Testis (tissue), 3 donors: ENCODE measurements around the gene SEPTIN2. TPM values are rescaled to one million over a fixed set of nuclear protein-coding genes. Genes with fewer than 3 reads are reported as not detected.
A peak's percentile ranks its signal among the peaks of the same experiment; 100 is the strongest.

Experiments
- DNase-seq: peaks from one replicate; pipeline ENCODE4 v3.0.0-alpha.2; 2019
- H3K27ac ChIP-seq, 2 donors: fragments of 200-600 bp; sonication (generic); one replicate each; pipeline ENCODE4 v1.5.1; 2019
- H3K27me3 ChIP-seq: fragments of 200-600 bp; sonication (generic); one replicate; pipeline ENCODE4 v1.5.1; 2019
- H3K36me3 ChIP-seq: fragments of 200-600 bp; sonication (generic); one replicate; pipeline ENCODE4 v1.5.1; 2017; ENCODE audit warnings: low read depth; ENCODE audit errors: missing control alignments
- H3K4me1 ChIP-seq: fragments of 200-600 bp; sonication (generic); one replicate; pipeline ENCODE4 v1.5.1; 2019
- H3K4me3 ChIP-seq, 2 donors: fragments of 200-600 bp; sonication (generic); one replicate each; pipeline ENCODE4 v1.5.1; 2017 to 2019
- H3K9me3 ChIP-seq: fragments of 200-600 bp; sonication (generic); one replicate; pipeline ENCODE4 v1.5.1; 2017
- POLR2A ChIP-seq: fragments of 450-650 bp; IDR thresholded peaks from one replicate; pipeline ENCODE4 v1.6.1; 2017; ENCODE audit warnings: antibody characterized with exemption, mild to moderate bottlenecking, moderate library complexity
- WGBS, 2 donors: methylation state at CpG; one replicate each; pipeline ENCODE4 v1.1.5; 2018; 5-methylcytosine and 5-hydroxymethylcytosine counted together
- intact Hi-C: fragments of 100-400 bp; cut with DNase I; formaldehyde crosslinking; loops from one replicate; pipeline ENCODE4 v1.15.1; 2023; ENCODE audit warnings: low total_unique reads
- polyA plus RNA-seq: library from polyadenylated mRNA; stranded (reverse); fragments of 350-450 nt; fragmentation: Illumina TruSeq; extraction: RNeasy Lipid Tissue Mini Kit (QIAGEN cat#74804); gene quantifications from one replicate; pipeline ENCODE4 v1.2.3, GENCODE V29; 2014; ENCODE audit warnings: low read depth, low replicate concordance; ENCODE audit not compliant: insufficient read depth
- total RNA-seq, 2 donors: library from RNA; depleted of rRNA; stranded (reverse); fragments of >200 nt; gene quantifications; one replicate each; pipeline ENCODE4 v1.2.3, GENCODE V29; 2016
- TF ChIP-seq, protein P1 (sequence below), 3 experiments: fragments of 450-650 bp in 2 of 3; fragments of 200-600 bp in 1 of 3; sonication (generic) in 1 of 3; IDR thresholded peaks; one replicate each; pipeline ENCODE4 v1.5.1; 2016 to 2019; ENCODE audit warnings: antibody characterized with exemption in 3 of 3, mild to moderate bottlenecking in 2 of 3, moderate library complexity in 1 of 3

Gene SEPTIN2
- total and polyA plus RNA-seq, 3 donors from 2014 or later = 310 to 365 (median 334) TPM

DNA sequence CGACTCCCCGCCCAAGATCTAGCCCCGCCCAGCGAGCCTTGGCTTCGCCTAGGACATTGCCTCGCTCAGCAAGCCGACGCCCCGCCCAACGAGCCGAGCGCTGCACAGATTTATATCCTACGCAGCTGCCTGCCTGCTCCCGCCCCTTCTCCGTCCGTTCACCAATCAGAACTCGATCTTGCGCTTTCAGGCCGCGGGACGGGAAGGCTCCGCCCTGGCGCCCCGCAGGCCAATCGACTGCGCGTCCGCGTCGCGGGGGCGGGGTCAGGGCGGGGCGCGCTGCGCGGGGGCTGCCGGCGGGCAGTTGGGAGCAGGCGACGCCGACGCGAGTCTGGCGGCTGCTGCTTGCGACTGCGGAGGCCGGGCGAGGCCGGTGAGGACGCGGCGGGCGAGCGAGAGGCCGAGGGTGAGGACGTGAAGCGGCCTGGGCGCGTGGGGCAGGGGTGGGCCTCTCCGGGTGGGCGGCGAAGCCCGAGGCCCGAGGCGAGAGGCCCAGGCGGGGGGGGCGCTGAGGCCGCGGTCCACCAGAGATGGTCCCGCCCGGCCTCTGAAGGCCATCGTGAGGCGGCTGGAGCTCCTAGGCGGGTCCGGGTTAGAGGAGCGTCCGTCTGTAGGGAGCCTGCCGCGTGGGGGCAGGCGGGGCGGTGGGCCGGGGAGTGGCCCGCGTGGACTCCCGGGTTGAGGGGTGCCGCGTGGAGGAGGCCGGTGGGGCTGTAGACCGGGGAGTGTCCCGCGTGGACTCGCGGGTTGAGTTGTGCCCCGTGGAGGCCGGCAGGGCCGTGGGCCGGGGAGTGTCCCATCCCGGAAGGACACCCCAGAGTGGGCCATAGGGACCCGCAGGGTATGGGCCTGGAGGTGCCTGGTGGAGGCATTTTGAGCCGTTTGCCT is 40.5 kb downstream of the SEPTIN2 start, which contains the start of gene FARP2:
FARP2 (plus strand) TSS at position 303 of the 888 bp plus-strand sequence. CDS start 16,823 bp downstream, outside the sequence.
- DNase-seq = peak; percentile 100
- peak within 1 kb of the TSS; percentile 88 to 91 for H3K4me3 ChIP-seq
- H3K27me3 ChIP-seq = no peaks in the 10 kb centered on the region
- 1% methylated on average over 15 to 87 of the region's 101 CpGs for WGBS, 2 donors
- H3K9me3 ChIP-seq = no peaks in the 10 kb centered on the region
- H3K36me3 ChIP-seq = no peaks in the 10 kb centered on the region
- peak within 1 kb of the TSS; percentile 78 to 93 for H3K27ac ChIP-seq
- H3K4me1 ChIP-seq = peaks cover 16% of the 10 kb centered on the region
- intact Hi-C loops = no loop called here
- TF ChIP-seq, protein P1, sequence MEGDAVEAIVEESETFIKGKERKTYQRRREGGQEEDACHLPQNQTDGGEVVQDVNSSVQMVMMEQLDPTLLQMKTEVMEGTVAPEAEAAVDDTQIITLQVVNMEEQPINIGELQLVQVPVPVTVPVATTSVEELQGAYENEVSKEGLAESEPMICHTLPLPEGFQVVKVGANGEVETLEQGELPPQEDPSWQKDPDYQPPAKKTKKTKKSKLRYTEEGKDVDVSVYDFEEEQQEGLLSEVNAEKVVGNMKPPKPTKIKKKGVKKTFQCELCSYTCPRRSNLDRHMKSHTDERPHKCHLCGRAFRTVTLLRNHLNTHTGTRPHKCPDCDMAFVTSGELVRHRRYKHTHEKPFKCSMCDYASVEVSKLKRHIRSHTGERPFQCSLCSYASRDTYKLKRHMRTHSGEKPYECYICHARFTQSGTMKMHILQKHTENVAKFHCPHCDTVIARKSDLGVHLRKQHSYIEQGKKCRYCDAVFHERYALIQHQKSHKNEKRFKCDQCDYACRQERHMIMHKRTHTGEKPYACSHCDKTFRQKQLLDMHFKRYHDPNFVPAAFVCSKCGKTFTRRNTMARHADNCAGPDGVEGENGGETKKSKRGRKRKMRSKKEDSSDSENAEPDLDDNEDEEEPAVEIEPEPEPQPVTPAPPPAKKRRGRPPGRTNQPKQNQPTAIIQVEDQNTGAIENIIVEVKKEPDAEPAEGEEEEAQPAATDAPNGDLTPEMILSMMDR (IDR thresholded peaks at IDR 0.05) = no peak
- TF ChIP-seq POLR2A = peak; percentile 20

DNA sequence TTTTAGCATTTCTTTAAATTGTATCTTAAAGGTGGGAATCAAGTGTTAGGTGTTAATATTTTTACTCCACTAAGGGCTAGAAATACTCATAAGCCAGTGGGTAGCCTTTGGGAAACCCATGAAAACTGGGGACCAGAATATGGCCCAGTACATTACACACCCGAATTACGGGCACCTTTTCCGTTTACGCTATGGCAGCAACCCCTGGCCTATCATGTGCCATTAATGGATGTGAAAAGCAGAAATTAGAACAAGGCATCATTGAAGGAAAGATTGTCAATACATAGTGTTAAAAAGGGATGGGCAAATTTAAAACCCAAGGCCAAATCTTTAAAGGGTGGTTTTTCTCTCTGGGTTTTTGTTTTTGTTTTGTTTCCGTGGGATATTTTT is 41.1 kb downstream of the SEPTIN2 start:
- intact Hi-C loops = no loop called here
- H3K9me3 ChIP-seq = no peaks in the 10 kb centered on the region
- H3K36me3 ChIP-seq = no peaks in the 10 kb centered on the region
- H3K27me3 ChIP-seq = no peaks in the 10 kb centered on the region
- H3K4me1 ChIP-seq = peaks cover 16% of the 10 kb centered on the region
- H3K4me3 ChIP-seq = peak overlapping the region; percentile 88 to 91
- no peak for TF ChIP-seq POLR2A
- TF ChIP-seq, protein P1 (IDR thresholded peaks at IDR 0.05) = no peak
- no peak for DNase-seq
- WGBS, 2 donors = 2 to 8% methylated on average over 5 of the region's 5 CpGs
- H3K27ac ChIP-seq = peak overlapping the region; percentile 78 to 93

GRCh38 chr2:241357531-241357930 is 41.8 kb downstream of the SEPTIN2 start:
- Histone ChIP-seq H3K4me1 (peaks cover 16% of the 10 kb centered on the region), H3K27ac (no peak overlapping the region), H3K36me3 (no peaks in the 10 kb centered on the region), H3K9me3 (no peaks in the 10 kb centered on the region), H3K27me3 (no peaks in the 10 kb centered on the region), H3K4me3 (no peak overlapping the region)
- intact Hi-C loops = no loop called here
- no peak for TF ChIP-seq POLR2A
- TF ChIP-seq, protein P1 (IDR thresholded peaks at IDR 0.05) = no peak
- no peak for DNase-seq
- WGBS, 2 donors = 37 to 38% methylated on average over 3 of the region's 3 CpGs

DNA sequence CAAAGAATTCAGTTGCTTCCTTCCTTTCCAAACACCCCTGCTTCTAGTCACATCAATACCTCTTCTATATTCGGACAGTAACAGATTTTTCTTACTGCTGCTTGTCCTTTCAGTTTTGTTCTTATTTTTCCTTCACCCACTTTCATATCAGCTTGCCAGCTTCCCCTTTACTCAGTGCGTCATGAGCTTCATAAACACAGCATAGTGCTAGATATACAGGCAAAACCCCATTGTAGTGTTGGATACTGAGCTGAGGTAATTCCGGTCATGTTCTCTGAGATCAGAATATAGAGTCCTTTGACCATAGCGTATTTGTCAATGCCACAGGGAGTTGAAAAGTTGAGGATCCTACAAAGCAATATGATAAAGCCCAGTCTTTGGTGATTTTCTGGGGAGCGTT is 42.7 kb downstream of the SEPTIN2 start:
- H3K27me3 ChIP-seq = no peaks in the 10 kb centered on the region
- no peaks in the 10 kb centered on the region for H3K9me3 ChIP-seq
- H3K27ac ChIP-seq = no peak overlapping the region
- intact Hi-C loops = no loop called here
- H3K4me3 ChIP-seq = no peak overlapping the region
- no peaks in the 10 kb centered on the region for H3K36me3 ChIP-seq
- WGBS, 2 donors = 74 to 78% methylated on average over 5 of the region's 5 CpGs
- no peak for TF ChIP-seq POLR2A
- TF ChIP-seq, protein P1 (IDR thresholded peaks at IDR 0.05) = no peak
- no peak for DNase-seq
- peaks cover 24% of the 10 kb centered on the region for H3K4me1 ChIP-seq
